HG03558 (cell line): ENCODE measurements around the gene ADAMTS7.
"Not testable (repeated sequence)": the region's sequence is repeated elsewhere in the genome, so short reads cannot be mapped to it uniquely, and the experiment has no call there.

ENCODE experiments used
- ATAC-seq: cut with Tn5 transposase; IDR thresholded peaks from one replicate; pipeline ENCODE4 v1.9.1; 2021; ENCODE audit warnings: moderate number of reproducible peaks; ENCODE audit not compliant: unreplicated experiment; ENCODE audit errors: extremely low read depth

The ADAMTS7 gene

GRCh38 chr15:78730955-78731354, 80.3 kb downstream of the ADAMTS7 start:
- no peak for ATAC-seq

GRCh38 chr15:78728427-78728826, 82.8 kb downstream of the ADAMTS7 start:
- ATAC-seq, result not testable (repeated sequence)

- ATAC-seq, result no peak
These were observed 83.7 kb downstream of the ADAMTS7 start for GRCh38 chr15:78727561-78727960.

GRCh38 chr15:78726870-78727551, 84.3 kb downstream of the ADAMTS7 start:
- no peak for ATAC-seq

- not testable (repeated sequence) for ATAC-seq
These were observed 91.3 kb downstream of the ADAMTS7 start for GRCh38 chr15:78719819-78720450.

GRCh38 chr15:78718837-78719236, 92.4 kb downstream of the ADAMTS7 start:
- no peak for ATAC-seq

- ATAC-seq, result no peak
These were observed 93.2 kb downstream of the ADAMTS7 start for GRCh38 chr15:78717956-78718656.

- ATAC-seq, result no peak
These were observed 94.6 kb downstream of the ADAMTS7 start for GRCh38 chr15:78716651-78717050.

GRCh38 chr15:78715930-78716329, 95.3 kb downstream of the ADAMTS7 start:
- no peak for ATAC-seq

GRCh38 chr15:78715434-78715833, 95.8 kb downstream of the ADAMTS7 start:
- ATAC-seq, result no peak

GRCh38 chr15:78714890-78715289, 96.4 kb downstream of the ADAMTS7 start:
- ATAC-seq, result no peak

GRCh38 chr15:78712797-78713515, 98.3 kb downstream of the ADAMTS7 start:
- no peak for ATAC-seq

GRCh38 chr15:78711638-78712037, 99.6 kb downstream of the ADAMTS7 start:
- ATAC-seq, result no peak

- ATAC-seq, result no peak
These were observed 101.9 kb downstream of the ADAMTS7 start for GRCh38 chr15:78709263-78709882.
